Activated CD4-positive, alpha-beta T cell treated with anti-CD3 and anti-CD28 coated beads for 4 hours (primary cell): ENCODE results near the gene CCNT2.
"Not testable (repeated sequence)": the region's sequence is repeated elsewhere in the genome, so short reads cannot be mapped to it uniquely, and the experiment has no call there.

ENCODE experiments used
- DNase-seq, 2 donors: peaks; one replicate each; pipeline ENCODE4 v3.0.0-alpha.2; 2020

The CCNT2 gene

GRCh38 chr2:134918526-134919340 lies at the start of gene CCNT2:
Gene CCNT2 (plus strand): TSS chr2:134918822. CDS start chr2:134918855, 33 bp downstream.
- peak; percentile 99 for DNase-seq

DNA sequence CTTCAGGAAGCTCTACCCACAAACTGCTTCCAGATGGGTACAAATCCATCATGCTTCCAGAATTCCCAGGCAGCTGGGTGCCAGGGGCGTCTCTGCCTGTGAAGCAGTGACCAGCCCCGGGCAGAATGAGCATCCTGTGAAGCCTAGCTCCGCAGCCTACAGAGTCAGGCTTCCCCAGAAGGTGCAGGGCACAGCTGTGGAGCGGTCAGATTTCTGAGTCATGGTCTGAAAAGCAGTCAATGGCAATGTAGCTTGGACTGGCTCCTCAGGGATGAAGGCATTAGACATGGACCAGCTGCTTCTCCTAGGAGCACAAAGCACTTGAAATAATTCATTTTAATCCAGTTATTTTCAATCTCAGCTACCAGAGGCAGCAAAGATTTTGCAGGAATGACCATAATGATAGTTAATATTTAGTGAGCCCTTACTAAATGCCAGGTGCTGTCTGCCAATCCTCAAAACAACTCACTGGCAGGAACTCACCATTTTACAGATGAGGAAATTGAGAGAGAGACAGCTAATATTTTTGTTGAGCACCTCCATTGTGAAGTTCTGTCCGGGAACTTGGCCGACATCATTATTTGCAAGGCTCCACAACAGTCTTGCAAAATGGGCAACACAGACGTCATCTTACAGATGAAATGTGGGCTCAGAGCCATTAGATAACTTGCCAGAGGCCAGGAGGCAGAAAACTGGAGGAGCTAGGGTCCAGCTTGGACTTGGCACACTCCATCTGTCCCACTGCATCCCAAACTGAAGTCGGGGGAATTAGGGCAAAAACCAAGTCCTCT lies 48.5 kb upstream of the CCNT2 start:
- no peak for DNase-seq

- no peak for DNase-seq
These were observed 45.5 kb upstream of the CCNT2 start for GRCh38 chr2:134873152-134873551.

GRCh38 chr2:134875309-134875708 lies 43.3 kb upstream of the CCNT2 start:
- no peak for DNase-seq

DNA sequence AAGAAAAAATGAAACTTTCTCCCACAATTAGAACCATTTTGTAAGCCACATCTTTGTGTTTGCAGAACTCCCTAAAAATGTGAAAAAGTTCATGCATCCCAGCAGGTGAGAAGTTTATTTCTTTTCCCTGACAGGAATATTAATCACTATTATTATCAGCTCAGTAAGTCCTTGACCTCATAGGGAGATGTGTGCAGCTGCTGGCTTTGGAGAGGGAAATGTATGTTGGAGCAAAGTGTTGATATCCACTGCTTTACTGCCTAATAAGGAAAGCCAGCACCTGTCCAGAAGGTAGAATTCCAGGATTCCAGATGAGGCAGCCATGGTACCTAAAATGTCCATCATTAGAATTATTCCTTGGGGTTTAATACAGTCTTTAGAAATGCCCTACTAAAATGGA lies 35.8 kb upstream of the CCNT2 start:
- DNase-seq: no peak

DNA sequence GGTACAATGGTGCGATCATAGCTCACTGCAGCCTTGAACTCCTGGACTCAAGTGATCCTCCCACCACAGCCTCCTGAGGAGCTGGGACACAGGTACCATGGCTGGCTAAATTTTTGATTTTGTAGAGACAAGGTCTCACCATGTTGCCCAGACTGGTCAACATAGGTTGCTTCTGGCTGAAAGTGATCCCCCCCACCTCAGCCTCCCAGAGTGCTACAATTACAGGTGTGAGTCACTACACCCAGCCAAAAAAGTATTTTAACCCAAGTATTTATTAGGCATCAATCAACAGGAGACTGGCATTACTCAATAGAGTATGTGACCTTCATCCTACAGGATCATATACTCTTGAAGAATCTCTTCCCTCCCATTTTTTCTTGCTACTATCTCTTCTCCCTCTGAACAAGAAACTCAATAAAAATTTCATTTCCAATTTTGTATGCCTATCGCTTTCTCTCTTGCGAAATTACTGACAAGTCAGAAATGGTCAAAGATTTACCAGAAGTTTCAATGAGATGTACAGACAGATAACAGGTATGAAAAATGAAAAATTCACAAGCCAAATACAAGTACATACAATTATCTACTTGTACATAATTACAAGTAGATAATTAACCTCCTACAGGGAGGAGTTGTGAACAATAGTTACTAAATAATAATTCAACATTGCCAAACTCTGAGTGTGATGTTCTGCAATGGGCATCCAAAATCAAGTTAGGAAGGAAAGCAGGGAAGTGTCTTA lies 34.9 kb upstream of the CCNT2 start:
- DNase-seq: no peak

DNA sequence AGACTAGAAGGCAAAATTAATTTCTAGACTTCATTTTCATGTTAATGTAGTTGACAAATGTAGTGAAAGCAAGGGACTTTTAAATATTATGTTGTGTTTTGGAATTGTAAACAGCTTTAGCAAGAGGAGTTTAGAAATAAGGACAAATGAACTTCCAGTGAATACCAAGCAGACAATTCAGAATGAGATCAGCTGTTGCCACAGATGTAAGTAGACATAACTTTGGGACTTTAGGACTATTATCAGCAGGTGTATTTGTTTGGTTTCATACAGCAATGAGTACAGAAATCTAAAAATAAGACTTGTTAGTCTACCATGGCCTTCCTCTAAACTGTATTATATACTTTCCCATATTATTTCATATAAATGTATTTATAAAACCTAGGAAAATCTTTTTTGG lies 34.2 kb upstream of the CCNT2 start:
- no peak for DNase-seq

GRCh38 chr2:134892282-134893035 lies 26.2 kb upstream of the CCNT2 start:
- no peak for DNase-seq

GRCh38 chr2:134897932-134898331 lies 20.7 kb upstream of the CCNT2 start:
- DNase-seq: no peak

DNA sequence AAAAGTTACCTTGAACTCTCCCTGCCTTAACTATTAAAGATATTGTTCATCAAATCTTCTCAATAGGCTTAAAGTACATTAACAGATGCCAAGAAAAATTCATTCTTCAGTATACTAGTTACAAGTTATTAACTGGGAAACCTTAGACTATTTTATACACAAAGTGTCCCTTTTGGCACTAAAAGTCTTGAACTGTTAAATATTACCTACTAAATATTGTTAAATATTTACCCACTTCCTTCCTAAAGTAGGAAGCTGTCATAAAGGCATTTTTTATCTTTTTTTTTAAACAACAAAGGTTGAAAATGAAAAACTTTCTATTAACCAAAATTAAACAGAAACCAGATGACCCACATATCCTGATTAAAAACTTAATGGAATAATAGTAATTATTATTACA lies 19.4 kb upstream of the CCNT2 start:
- no peak for DNase-seq

DNA sequence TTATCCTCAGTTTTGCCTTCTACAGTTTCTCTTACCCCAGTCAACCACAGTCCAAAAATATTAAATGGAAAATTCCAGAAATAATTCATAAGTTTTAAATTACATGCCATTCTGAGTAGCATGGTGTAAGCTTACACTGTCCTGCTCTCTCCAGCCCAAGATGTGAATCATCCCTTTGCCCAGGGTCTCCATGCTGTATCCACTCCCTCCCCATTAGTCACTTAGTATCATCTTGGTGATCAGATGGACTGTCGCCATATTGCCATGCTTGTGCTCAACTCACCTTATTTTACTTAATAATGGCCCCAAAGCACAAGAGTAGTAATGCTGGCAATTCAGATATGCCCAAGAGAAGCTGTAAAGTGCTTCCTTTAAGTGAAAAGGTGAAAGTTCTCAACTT lies 18.5 kb upstream of the CCNT2 start:
- DNase-seq: no peak

DNA sequence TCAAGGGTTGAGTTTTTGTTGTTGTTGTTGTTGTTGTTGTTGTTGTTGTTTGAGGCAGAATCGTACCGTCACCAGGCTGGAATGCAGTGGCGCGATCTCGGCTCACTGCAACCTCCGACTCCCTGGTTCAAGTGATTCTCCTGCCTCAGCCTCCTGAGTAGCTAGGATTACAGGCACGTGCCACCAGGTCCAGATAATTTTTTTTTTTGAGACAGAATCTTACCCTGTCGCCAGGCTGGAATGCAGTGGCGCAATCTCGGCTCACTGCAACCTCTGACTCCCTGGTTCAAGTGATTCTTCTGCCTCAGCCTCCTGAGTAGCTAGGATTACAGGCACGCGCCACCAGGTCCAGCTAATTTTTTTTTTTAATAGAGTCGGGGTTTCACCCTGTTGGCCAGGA lies 14.9 kb upstream of the CCNT2 start:
- DNase-seq: not testable (repeated sequence)

DNA sequence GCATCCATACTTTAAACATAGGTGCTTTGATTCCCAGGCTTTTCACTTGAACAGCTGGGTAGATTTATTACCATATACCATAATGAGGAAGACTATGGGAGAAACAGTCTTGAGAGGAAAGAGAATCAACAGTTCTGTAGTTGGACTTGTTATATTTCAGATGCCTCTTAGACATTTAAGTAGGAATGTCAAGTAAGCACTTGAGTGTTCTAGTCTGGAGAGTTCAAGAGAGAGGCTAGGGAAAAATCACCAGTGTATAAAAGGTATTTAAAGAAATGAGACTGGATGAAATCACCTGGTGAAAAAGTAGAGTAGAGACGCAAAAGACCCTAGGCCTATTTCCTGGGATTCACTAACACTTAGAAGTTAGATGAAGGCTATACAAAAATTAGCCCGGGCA lies 13.5 kb upstream of the CCNT2 start:
- no peak for DNase-seq

GRCh38 chr2:134906726-134907125 lies 11.9 kb upstream of the CCNT2 start:
- no peak for DNase-seq

- DNase-seq: not testable (repeated sequence)
These were observed 11.0 kb upstream of the CCNT2 start for GRCh38 chr2:134907441-134908116.

- no peak for DNase-seq
These were observed 7.7 kb upstream of the CCNT2 start for GRCh38 chr2:134910763-134911399.

DNA sequence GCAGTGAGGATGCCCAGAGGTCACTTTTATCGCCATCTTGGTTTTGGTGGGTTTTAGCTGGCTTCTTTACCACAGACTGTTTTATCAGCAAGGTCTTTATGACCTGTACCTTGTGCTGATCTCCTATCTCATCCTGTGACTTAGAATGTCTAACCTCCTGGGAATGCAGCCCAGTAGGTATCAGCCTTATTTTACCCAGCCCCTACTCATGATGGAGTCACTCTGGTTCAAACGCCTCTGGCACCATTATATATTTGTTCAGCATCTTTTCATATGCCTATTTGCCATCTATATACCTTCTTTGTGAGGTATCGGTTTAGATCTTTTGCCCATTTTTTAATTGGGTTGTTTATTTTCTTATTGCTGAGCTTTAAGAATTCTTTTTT lies 7.2 kb upstream of the CCNT2 start:
- no peak for DNase-seq

- DNase-seq: no peak
These were observed 6.3 kb upstream of the CCNT2 start for GRCh38 chr2:134912361-134912760.

GRCh38 chr2:134917360-134917865 lies 1.2 kb upstream of the CCNT2 start:
- peak; percentile 2 to 8 for DNase-seq

DNA sequence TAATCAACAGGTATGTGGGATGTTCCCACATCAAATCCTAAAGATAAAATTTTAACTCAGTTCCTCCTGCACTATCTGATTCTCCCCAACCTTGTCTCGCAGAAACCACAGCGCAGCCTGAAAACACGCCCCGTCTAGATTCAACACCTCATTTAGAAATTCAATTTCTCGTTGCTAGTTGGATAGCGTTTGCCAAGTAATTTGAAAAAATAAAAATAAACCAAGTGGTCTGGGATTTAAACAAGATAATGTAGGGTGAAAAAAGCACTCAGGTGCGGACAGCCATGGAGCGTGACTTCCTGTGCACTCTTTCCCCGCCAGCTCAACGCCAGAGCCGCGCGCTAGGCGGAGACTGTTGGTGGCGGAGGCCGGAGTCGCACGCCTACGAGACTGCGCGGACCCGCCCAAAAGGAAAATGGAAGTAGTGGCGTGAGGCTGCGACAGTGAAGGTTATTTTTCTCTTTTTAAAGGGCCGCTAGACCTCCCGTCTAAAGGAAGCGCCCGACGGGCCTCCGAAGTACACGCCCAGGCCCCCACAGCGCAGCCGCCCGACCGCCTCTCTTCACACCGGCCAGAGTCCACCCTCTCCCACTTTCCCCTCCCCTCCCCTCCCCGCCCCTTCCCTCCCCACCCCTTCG lies 615 bp upstream of the CCNT2 start:
- DNase-seq: peak; percentile 84 to 85
